ENCODE measurements around the gene MUC12. TPM values are rescaled to one million over a fixed set of nuclear protein-coding genes. Genes with fewer than 3 reads are reported as not detected.
"Not testable (repeated sequence)": the region's sequence is repeated elsewhere in the genome, so short reads cannot be mapped to it uniquely, and the experiment has no call there.

MUC12 gene
- total RNA-seq, 2 experiments from 2014 or later = 0.34 TPM; not detected in 1

GRCh38 chr7:101000025-101000424 lies 30.7 kb downstream of the MUC12 start:
- H3K36me3 Mint-ChIP-seq (ENCODE audit: low read depth); ATAC-seq; H3K4me3 Mint-ChIP-seq; H3K27me3 Mint-ChIP-seq; H3K4me1 Mint-ChIP-seq; intact Hi-C loops (cut with DNase I, micrococcal nuclease); DNase-seq; H3K27ac Mint-ChIP-seq; CTCF ChIA-PET; POLR2A ChIA-PET; H3K9me3 Mint-ChIP-seq (ENCODE audit: low read depth): not testable (repeated sequence)

GRCh38 chr7:101002333-101002732 lies 33.0 kb downstream of the MUC12 start:
- H3K4me1 Mint-ChIP-seq; H3K4me3 Mint-ChIP-seq; H3K9me3 Mint-ChIP-seq (ENCODE audit: low read depth); CTCF ChIA-PET; H3K36me3 Mint-ChIP-seq (ENCODE audit: low read depth); H3K27me3 Mint-ChIP-seq; intact Hi-C loops (cut with DNase I, micrococcal nuclease); DNase-seq; POLR2A ChIA-PET; ATAC-seq; H3K27ac Mint-ChIP-seq: not testable (repeated sequence)

DNA sequence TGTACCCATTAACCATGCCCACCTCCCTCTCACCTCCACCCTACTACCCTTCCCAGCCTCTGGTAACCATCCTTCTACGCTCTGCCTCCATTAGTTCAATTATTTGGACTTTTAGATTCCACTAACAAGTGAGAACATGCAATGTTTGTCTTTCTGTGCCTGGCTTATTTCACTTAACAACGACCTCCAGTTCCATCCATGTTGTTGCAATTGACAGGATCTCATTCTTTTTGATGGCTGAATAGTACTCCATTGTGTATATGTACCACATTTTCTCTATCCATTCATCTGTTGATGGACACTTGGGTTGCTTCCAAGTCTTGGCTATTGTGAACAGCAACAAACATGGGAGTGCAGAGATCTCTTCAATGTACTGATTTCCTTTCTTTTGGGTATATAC lies 38.0 kb downstream of the MUC12 start:
- H3K4me1 Mint-ChIP-seq; H3K9me3 Mint-ChIP-seq (ENCODE audit: low read depth); intact Hi-C loops (cut with DNase I, micrococcal nuclease); CTCF ChIA-PET; H3K27me3 Mint-ChIP-seq; H3K36me3 Mint-ChIP-seq (ENCODE audit: low read depth); H3K27ac Mint-ChIP-seq; DNase-seq; ATAC-seq; POLR2A ChIA-PET; H3K4me3 Mint-ChIP-seq: not testable (repeated sequence)

GRCh38 chr7:101009629-101010028 lies 40.3 kb downstream of the MUC12 start:
- no peaks in the 10 kb centered on the region for H3K36me3 Mint-ChIP-seq (ENCODE audit: low read depth)
- ATAC-seq = no peak
- CTCF ChIA-PET = no interaction called here

DNA sequence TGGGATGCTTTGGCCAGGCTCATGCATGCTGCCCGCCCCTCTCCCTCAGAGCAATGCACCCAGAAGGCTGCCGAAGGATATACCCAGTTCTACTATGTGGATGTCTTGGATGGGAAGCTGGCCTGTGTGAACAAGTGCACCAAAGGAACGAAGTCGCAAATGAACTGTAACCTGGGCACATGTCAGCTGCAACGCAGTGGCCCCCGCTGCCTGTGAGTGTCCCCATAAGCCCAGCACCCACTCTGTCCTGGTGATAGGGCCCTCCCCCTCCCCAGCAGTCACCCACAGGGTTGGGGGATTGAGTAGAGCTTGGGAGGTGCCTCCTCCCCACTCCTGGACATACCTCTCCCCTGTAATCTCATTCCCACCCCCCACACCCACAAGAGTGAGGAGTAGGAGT lies 43.6 kb downstream of the MUC12 start:
- POLR2A ChIA-PET = interaction anchor here (0.6 kb wide), 1 partner anchor 45 kb away, joined by 3 read pairs; no protein-coding TSS in a partner anchor
- Mint-ChIP-seq H3K9me3 (ENCODE audit: low read depth) (no peaks in the 10 kb centered on the region), H3K36me3 (ENCODE audit: low read depth) (no peaks in the 10 kb centered on the region), H3K27ac (no peak overlapping the region), H3K4me3 (no peak overlapping the region), H3K4me1 (peaks cover 14% of the 10 kb centered on the region), H3K27me3 (peaks cover 6% of the 10 kb centered on the region)
- CTCF ChIA-PET = no interaction called here
- no peak for ATAC-seq
- intact Hi-C loops (cut with DNase I, micrococcal nuclease) = no loop called here
- DNase-seq = no peak

More at GRCh38 chr7:101009629-101010028, 40.3 kb downstream of the MUC12 start:
- intact Hi-C loops (cut with DNase I, micrococcal nuclease) = no loop called here
- no peaks in the 10 kb centered on the region for H3K9me3 Mint-ChIP-seq (ENCODE audit: low read depth)
- no peak overlapping the region for H3K4me3 Mint-ChIP-seq
- no peaks in the 10 kb centered on the region for H3K27me3 Mint-ChIP-seq
- no peaks in the 10 kb centered on the region for H3K4me1 Mint-ChIP-seq
- no peak overlapping the region for H3K27ac Mint-ChIP-seq
- no peak for DNase-seq
- POLR2A ChIA-PET = no interaction called here

DNA sequence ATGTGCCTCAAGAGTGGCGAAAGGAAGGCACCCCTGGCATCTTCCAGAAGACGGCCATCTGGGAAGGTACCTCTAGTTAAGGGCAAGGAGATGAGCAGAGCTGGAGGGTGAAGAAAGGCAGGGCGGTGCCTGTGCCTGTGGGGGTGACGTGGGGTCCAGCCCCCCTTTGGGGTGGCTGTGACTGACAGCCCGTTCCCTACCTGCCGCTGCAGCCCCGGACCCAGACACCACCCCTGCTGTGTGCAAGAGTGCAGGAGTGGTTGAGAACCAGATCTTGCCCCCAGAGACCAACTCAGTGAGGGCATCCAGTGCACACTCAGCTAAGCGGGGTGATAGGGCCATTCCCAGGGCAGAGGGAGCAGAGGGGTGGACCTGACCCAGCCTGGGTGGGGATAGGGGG lies 46.3 kb downstream of the MUC12 start:
- no peaks in the 10 kb centered on the region for H3K36me3 Mint-ChIP-seq (ENCODE audit: low read depth)
- ChIA-PET POLR2A (no interaction called here), CTCF (no interaction called here)
- intact Hi-C loops (cut with DNase I, micrococcal nuclease) = no loop called here
- H3K27ac Mint-ChIP-seq = no peak overlapping the region
- ATAC-seq (no peak), DNase-seq (no peak)
- H3K4me3 Mint-ChIP-seq = peak overlapping the region; percentile 38
- peaks cover 6% of the 10 kb centered on the region for H3K27me3 Mint-ChIP-seq
- H3K4me1 Mint-ChIP-seq = peaks cover 22% of the 10 kb centered on the region
- no peaks in the 10 kb centered on the region for H3K9me3 Mint-ChIP-seq (ENCODE audit: low read depth)

DNA sequence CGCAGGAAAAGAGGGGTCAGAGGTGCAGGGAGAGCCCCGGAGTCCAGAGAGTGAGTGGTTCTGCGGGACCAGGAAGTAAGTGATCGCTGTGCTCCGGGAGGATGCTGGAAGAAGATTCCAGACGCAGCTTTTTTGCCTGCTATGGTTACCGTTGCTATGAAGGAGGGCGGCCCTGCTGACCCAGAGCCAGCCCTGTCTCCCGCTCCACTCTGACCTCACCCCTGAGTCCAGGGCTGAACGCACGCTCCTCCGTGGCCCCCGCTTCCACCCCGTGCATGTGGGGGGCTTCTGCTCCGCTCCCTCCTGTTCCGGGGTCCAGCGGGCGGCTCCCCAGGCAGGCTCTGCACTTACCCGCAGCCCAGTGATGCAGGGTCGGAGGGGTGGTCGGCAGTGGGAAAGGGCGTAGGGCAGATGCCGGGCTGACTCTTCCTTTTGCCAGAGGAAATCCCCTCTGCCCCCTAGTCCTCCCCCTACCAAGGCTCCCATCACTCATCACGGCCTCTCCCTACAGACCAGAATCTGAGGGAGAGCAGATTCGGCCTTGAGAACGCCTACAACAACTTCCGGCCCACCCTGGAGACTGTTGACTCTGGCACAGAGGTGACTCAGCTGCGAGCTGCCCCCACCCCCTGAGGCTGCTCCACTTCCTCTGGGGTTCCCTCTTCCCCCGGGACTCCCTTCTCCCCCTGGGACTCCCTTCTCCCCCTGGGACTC lies 47.9 kb downstream of the MUC12 start:
- peak overlapping the region; percentile 72 for H3K27ac Mint-ChIP-seq
- peak; percentile 97 for ATAC-seq
- no peaks in the 10 kb centered on the region for H3K9me3 Mint-ChIP-seq (ENCODE audit: low read depth)
- H3K4me3 Mint-ChIP-seq = peak overlapping the region; percentile 72
- ChIA-PET CTCF (no interaction called here), POLR2A (no interaction called here)
- H3K36me3 Mint-ChIP-seq (ENCODE audit: low read depth) = no peaks in the 10 kb centered on the region
- H3K4me1 Mint-ChIP-seq = peaks cover 22% of the 10 kb centered on the region
- intact Hi-C loops (cut with DNase I, micrococcal nuclease) = no loop called here
- peaks cover 14% of the 10 kb centered on the region for H3K27me3 Mint-ChIP-seq
- DNase-seq = peak; percentile 84

DNA sequence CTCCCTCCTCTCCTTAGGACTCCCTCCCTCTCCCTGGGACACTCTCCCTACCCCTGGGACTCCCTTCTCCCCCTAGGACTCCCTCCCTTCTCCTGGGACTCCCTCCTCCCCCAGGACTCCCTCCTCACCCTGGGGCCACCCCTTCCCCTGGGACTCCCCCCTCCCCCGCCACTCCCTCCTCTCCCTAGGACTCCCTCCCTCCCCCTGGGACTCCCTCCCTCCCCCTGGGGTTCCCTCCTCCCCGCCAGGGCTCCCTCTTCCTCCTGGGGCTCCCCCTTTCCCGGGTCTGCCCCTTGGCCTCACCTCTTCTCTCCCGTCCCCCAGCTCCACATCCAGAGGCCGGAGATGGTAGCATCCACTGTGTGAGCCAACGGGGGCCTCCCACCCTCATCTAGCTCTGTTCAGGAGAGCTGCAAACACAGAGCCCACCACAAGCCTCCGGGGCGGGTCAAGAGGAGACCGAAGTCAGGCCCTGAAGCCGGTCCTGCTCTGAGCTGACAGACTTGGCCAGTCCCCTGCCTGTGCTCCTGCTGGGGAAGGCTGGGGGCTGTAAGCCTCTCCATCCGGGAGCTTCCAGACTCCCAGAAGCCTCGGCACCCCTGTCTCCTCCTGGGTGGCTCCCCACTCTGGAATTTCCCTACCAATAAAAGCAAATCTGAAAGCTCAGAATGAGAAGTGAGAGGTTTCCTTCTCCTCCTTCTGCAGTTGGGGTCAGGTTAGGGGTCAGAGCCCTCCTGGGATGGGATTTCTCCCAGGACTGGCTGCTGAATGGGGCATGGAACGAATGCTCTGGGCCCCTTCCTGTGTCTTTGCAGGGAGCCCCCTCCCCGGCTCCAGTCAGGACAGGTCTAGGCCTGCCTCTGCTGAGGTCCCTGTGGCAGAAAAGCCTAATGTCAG lies 49.2 kb downstream of the MUC12 start:
- ATAC-seq (peak; percentile 17), DNase-seq (peak; percentile 37)
- POLR2A ChIA-PET = interaction anchor here (0.6 kb wide), 1 partner anchor 127 kb away, joined by 3 read pairs; no protein-coding TSS in a partner anchor
- no peaks in the 10 kb centered on the region for H3K9me3 Mint-ChIP-seq (ENCODE audit: low read depth)
- H3K4me3 Mint-ChIP-seq = no peak overlapping the region
- CTCF ChIA-PET = interaction anchor here (0.6 kb wide), 1 partner anchor 48 kb away, joined by 3 read pairs; no protein-coding TSS in a partner anchor
- H3K27me3 Mint-ChIP-seq = peaks cover 14% of the 10 kb centered on the region
- H3K36me3 Mint-ChIP-seq (ENCODE audit: low read depth) = no peaks in the 10 kb centered on the region
- intact Hi-C loops (cut with DNase I, micrococcal nuclease) = no loop called here
- H3K4me1 Mint-ChIP-seq = peaks cover 22% of the 10 kb centered on the region
- peak overlapping the region; percentile 31 for H3K27ac Mint-ChIP-seq

- POLR2A ChIA-PET = interaction anchor here (0.5 kb wide), 1 partner anchor 147 kb away, joined by 4 read pairs; no protein-coding TSS in a partner anchor
- Mint-ChIP-seq H3K9me3 (ENCODE audit: low read depth) (no peaks in the 10 kb centered on the region), H3K36me3 (ENCODE audit: low read depth) (no peaks in the 10 kb centered on the region), H3K4me1 (peaks cover 22% of the 10 kb centered on the region), H3K27ac (no peak overlapping the region), H3K27me3 (peaks cover 10% of the 10 kb centered on the region), H3K4me3 (no peak overlapping the region)
- intact Hi-C loops (cut with DNase I, micrococcal nuclease) = no loop called here
- CTCF ChIA-PET = interaction anchor here (0.7 to 1.2 kb wide), 4 partner anchors 45 to 145 kb away, joined by 3 to 5 read pairs (median 3); partner anchors contain the start of gene SRRT
- ATAC-seq = no peak
- DNase-seq = no peak
Measured at GRCh38 chr7:101020444-101020843, 51.1 kb downstream of the MUC12 start.

DNA sequence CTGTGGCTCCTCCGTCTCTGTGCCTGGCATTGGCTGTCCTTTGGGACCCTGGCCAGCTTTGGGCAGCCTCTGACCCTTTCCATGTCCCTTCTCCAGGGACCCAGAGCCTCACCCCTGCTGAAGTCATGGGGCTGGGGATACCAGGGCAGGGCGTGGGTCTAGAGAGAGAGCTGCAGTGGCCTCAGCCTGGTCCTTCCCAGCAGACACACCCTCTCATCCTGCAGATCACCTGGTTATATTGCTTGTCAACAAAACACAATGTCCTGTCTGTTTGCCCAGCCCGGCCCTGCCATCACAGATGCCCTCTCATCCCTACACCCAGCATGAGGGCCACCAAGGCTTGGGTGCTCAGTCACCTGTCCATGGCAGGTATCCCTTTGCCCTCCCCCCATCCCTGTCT lies 52.3 kb downstream of the MUC12 start:
- Mint-ChIP-seq H3K27me3 (peaks cover 10% of the 10 kb centered on the region), H3K4me3 (no peak overlapping the region), H3K4me1 (peaks cover 16% of the 10 kb centered on the region), H3K27ac (no peak overlapping the region), H3K9me3 (ENCODE audit: low read depth) (no peaks in the 10 kb centered on the region), H3K36me3 (ENCODE audit: low read depth) (no peaks in the 10 kb centered on the region)
- DNase-seq = no peak
- no peak for ATAC-seq
- CTCF ChIA-PET = no interaction called here
- intact Hi-C loops (cut with DNase I, micrococcal nuclease) = no loop called here
- POLR2A ChIA-PET = no interaction called here

DNA sequence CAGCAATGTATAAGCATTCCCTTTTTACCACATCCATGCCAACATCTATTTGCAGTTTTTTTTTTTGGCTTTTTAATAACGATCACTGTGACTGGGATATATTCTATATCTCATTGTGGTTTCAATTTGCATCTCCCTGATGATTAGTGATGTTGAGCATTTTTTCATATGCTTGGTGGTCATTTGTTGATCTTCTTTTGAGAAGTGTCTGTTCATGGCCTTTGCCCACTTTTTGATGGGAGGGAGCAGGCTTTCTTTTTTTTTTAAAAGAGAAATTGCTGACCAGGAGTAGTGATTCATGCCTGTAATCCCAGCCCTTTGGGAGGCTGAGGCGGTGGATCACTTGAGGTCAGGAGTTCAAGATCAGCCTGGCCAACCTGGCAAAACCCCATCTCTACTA lies 54.5 kb downstream of the MUC12 start:
- DNase-seq (no peak), ATAC-seq (no peak)
- Mint-ChIP-seq H3K9me3 (ENCODE audit: low read depth) (no peaks in the 10 kb centered on the region), H3K36me3 (ENCODE audit: low read depth) (no peaks in the 10 kb centered on the region), H3K4me1 (peaks cover 3% of the 10 kb centered on the region), H3K27me3 (peaks cover 8% of the 10 kb centered on the region), H3K27ac (no peak overlapping the region), H3K4me3 (no peak overlapping the region)
- intact Hi-C loops (cut with DNase I, micrococcal nuclease) = no loop called here
- ChIA-PET POLR2A (no interaction called here), CTCF (no interaction called here)

DNA sequence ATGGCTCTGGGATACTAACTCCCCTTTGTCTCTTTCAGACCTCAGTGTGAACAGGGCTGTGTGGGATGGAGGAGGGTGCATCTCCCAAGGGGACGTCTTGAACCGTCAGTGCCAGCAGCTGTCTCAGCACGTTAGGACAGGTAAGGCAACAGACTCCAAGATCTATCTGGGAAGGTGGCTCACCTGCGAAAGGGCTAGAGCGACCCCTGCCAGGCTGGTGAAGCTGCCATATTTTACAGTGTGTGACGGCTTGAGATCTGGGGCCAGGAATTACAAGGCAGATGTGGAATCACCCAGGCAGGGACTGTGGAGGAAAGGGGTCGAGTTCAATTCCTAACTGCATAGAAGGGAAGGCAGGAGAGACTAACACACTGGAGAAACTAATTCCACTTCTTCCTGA lies 61.7 kb downstream of the MUC12 start:
- H3K9me3 Mint-ChIP-seq (ENCODE audit: low read depth) = no peaks in the 10 kb centered on the region
- H3K4me3 Mint-ChIP-seq = no peak overlapping the region
- DNase-seq (peak; percentile 17), ATAC-seq (no peak)
- ChIA-PET CTCF (no interaction called here), POLR2A (no interaction called here)
- H3K36me3 Mint-ChIP-seq (ENCODE audit: low read depth) = no peaks in the 10 kb centered on the region
- H3K27ac Mint-ChIP-seq = no peak overlapping the region
- H3K4me1 Mint-ChIP-seq = no peaks in the 10 kb centered on the region
- intact Hi-C loops (cut with DNase I, micrococcal nuclease) = no loop called here
- H3K27me3 Mint-ChIP-seq = peaks cover 4% of the 10 kb centered on the region
